T1000 (cell line): ENCODE measurements around the gene BCORL1.

Experiments
- DNase-seq: peaks from one replicate; lab custom pipeline; 2025; ENCODE audit warnings: mixed read lengths; lab: John Stamatoyannopoulos, UW

BCORL1 gene

DNA sequence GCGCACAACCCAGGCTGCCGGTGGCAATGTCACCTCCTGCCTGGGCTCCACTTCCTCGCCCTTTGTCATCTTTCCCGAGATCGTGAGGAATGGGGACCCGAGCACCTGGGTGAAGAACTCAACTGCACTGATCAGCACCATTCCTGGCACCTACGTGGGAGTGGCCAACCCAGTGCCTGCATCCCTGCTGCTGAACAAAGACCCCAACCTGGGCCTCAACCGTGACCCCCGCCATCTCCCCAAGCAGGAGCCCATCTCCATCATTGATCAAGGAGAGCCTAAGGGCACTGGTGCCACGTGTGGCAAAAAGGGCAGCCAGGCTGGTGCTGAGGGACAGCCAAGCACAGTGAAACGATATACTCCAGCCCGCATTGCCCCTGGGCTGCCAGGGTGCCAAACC, 32.3 kb downstream of the BCORL1 start:
- DNase-seq = no peak

DNA sequence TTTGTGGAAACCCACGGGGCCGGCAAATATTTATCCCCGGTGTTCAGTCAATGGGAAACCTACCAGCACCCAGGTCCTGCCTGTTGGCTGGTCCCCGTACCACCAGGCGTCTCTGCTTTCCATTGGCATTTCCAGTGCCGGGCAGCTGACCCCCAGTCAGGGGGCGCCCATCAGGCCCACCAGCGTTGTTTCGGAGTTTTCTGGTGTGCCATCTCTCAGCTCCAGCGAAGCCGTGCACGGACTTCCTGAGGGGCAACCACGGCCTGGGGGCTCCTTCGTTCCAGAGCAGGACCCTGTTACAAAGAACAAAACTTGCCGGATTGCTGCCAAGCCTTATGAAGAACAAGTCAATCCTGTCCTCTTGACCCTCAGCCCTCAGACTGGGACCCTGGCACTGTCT, 32.7 kb downstream of the BCORL1 start:
- DNase-seq = no peak

DNA sequence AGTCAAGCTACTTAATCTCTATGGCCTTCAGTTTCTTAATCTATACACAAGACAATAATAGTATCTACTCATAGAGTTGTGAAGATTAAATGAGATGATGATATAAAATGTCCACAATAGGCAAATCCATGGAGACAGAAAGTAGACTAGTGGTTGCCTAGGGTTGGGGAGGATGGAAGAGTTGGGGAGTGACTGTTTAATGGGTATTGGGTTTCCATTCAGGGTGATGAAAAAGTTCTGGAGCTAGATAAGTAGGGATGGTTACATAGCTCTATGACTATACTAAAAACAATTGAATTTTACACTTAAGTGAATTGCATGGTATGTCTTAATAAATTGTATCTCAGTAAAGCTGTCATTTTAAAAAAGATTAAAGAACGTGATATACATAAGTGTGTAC, 35.7 kb downstream of the BCORL1 start:
- no peak for DNase-seq

DNA sequence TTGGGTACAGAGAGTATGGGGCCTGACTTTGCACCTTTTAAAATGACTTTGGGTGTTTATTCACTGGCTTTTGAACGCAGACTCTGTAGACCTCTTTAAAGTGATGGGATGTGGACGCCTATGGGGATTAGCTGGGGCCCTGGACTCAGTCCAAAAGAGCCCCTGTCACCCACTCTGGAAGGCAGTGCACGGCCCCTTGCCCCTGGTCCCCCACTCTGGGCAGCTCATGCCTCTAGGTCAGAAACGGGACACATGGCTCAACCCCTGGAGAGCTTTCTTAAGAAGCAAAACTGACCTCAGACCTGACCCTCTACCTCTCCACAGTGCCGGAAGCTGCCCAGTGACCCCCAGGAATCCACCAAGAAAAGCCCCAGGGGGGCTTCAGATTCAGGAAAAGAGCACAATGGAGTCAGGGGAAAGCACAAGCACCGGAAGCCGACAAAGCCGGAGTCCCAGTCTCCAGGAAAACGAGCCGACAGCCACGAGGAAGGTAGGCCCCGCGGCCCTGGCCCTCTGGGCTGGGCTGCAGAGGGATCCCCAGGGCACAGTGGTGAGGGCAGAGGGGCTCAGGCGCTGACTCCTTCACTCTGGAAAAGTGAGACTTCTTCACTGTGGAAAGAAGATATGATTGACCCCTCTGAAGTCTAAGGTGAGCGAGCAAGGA, 38.4 kb downstream of the BCORL1 start:
- DNase-seq = no peak

DNA sequence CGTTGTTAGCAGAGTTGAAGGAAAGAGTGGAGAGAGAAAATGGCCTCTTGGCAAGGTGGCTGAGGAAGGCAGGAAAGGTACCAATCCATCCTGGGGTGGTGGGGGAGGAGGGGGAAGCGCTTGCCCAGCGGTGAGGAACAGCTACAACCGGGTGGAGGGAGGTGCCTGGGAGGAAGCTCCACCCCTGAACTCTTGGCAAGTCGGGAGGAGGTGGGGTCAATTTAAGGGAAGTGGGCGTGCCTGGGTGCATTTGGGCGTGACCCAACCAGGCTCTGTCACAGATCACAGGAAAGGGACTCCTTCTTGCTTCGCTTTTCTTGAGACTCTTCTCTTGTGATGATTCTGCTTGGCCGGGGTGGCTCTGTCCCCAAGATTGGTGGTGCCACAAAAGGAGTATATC, 41.7 kb downstream of the BCORL1 start:
- DNase-seq = no peak

DNA sequence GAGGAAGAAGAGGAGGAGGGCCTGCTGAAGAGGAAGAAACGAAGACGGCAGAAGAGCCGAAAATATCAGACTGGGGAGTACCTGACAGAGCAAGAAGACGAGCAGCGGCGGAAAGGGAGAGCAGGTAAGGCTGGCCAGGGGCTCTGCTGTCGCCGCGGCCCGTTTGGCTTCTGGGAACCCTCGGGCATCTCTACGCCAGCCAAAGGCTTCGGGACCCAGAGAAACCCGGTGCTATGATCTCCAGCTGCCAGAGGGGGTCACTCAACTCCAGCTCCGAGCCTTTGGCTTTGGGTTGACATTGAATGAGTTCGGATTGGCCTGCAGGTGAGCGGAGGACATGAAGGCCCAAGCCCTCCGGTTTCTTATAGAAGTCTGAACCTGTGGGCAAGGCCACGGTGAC, 42.8 kb downstream of the BCORL1 start:
- DNase-seq = no peak

DNA sequence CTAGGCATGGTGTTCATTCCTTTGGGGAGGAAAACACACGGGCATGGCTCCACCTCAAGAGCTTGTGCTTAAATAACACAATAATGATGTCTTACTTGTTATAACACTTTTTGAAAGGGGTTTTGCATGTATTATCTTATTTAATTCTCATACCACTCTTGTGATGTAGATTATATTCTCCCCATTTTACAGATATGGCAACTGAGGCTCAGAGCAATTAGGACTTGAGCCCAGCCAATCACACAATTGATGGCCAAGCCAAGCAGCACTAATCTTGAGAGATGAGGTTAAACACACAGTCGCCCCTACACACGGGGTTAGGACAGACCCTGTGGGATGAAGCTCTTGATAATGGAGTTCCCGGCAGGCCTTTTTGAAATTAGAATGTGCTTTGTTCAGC, 45.1 kb downstream of the BCORL1 start:
- no peak for DNase-seq

DNA sequence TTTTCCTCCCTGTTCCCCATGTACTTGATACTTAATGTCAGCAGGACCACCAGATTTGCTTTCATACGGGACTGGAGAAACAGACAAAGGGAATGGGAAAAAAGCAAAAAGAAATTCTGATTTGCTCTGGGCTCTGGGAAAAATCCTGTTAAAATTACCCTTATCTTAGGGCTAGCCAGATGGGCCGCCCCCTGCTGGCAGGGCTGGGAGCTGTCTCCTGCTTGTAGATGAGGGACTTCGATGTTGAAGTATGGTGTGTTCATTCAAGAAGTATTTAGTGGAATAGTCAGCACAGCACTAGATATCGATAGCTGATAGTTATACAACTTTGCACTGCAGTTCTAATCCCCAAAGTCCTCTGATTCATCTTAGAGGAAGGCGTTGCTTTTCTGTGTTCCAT, 45.8 kb downstream of the BCORL1 start:
- DNase-seq = no peak

DNA sequence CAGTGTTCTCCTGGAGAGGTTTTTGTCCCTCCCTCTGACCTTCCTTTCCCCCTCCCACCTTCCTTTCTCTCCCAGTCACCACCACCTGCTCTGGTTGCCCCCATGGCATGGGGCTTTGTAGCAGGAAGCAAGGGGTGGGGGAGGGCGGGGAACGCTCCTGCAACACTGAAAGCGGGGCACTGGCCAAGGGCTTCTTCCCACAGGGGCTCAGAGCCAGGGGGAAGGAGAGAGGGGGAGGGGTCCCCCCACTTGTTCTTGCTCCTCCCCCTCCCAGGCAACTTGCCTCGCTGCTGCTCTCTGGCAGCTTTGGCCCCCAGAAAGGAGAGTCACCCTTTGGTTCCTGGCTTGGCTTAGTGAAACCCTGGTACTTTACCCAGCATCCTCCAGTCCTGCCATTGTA, 48.4 kb downstream of the BCORL1 start:
- DNase-seq = no peak

DNA sequence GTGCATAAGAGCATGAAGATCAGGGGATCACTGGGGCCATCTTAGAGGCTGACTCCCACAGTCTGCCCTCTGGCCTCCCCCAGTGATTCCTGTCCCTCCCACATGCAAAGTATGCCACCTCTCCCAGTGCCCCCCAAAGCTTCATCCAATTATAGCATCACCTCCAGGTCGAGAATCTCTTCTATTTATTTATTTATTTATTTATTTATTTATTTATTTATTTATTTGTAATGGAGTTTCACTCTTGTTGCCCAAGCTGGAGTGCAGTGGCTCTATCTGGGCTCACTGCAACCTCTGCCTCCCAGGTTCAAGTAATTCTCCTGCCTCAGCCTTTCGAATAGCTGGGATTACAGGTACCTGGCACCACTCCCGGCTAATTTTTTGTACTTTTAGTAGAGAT, 50.1 kb downstream of the BCORL1 start:
- no peak for DNase-seq

DNA sequence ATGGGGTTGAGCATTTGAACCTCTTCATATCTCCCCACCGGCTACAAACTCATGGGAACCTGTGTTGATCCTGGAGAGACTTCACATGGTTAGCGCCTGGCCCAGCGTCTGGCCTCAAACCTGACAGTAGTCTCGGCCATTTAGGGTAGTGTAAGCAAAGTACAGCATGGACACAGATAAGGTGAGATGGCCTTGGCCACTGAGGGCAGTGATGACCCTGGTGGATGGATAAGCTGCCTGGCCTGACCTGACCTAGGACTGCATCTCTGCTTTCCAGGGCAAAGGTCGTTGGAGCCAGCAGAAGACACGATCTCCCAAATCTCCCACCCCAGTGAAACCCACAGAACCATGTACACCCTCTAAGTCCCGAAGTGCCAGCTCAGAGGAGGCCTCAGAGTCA, 51.7 kb downstream of the BCORL1 start:
- no peak for DNase-seq

DNA sequence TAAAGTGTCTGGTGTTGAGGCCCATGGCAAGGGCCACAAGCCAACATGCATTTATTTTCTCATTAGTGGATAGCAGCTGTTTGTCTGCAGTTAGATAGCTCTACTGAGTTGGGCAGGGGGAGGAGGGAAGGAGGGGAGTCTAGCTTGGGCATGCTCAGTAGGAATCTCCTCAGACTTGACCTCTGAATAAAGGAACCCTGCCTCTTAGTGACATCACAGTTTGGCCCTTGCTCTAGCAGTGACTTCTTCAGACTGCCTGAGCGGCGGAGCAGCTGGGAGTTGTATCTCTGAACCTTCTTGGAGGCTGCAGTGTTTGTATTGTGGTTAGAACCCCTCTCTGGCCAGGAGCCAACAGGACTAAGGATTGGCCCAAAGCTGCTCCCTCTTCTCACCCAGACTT, 57.4 kb downstream of the BCORL1 start:
- no peak for DNase-seq

DNA sequence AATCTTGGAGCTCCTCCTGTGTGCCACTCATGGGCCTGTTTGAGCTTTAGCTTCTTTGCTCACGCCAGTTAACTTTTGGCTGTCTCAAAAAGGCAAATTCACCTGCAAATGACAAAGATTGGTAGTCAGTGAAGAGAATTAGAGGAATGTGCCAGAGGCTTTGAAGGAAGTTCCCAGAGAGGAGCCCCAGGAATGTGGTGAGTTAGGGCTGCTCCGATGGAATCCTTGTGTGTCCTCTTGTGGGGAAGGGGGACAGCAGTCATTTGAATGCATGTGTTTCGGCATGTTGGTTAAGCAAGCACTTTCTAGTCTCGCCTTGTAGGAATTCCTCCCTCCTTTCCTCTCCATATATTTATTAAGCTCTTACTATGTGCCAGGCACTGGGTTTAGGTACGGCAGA, 65.0 kb downstream of the BCORL1 start:
- no peak for DNase-seq

DNA sequence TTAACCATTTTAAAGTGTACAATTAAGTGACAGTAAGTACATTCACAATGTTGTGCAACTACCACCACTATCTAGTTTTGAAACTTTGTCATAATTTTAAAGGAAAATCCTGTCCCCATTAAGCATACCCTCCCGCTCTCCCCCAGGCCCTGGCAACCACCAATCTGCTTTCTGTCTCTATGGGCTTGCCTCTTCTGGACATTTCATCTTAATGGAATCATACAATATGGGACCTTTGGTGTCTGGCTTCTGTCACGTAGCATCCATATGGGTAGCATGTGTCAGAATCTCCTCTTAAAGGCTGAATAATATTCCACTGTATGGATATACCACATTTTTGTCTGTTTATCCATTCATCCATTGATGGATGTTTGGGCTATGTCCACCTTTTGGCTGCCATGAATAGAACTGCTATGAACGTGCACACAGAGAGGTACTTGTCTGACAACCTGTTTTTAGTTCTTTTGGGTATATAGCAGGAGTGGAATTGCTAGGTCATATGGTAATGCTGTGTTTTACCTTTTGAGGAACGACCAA, 66.3 kb downstream of the BCORL1 start:
- DNase-seq = no peak

DNA sequence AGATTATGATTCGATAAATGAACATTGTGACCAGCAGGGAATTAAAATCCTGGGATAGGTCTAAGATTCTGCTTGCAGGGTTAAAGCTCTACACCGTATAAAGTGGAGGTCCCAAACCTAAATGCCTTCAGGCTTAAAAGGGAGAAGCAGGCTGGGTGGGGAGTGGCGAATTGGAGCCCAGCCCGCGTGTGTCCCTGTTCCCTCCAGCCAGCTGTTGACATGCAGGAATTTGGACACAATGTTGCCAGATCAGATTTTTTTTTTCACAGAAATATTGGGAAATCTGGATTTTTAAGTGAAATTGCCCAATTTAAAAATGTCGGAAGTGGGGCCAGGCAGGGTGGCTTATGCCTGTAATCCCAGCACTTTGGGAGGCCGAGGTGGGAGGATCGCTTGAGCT, 67.4 kb downstream of the BCORL1 start:
- DNase-seq = no peak

DNA sequence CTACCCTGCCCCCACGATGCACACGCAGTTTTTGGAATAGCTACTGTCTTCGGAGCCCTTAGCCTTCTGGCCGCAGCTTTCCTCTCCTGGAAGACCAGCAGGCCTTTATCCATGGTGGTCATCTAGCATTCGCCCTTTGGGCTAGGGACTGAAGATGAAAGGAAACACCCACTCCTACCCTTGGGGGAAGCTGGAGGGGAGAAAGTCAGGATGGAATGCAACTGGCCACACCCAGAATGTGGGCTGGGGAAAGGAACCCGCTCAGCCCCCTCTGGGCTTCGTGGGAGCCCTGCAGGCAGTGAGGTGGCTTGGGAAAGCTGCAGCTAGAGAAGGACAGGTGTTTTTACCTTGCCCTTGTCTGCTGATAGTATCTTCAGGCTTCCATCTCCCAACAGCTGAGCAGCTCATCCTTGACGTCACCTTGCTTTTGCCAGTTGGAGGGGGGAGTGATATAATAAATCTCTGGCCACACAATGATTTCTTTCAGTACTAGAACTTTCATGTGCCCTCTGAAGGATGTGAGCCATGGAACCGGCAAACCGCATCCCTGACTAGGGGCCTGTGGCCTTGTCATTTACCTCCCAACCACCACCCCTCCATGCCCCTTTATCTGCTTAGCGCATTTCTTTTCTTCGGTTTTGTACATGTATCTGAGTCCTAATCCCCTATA, 68.9 kb downstream of the BCORL1 start:
- no peak for DNase-seq

DNA sequence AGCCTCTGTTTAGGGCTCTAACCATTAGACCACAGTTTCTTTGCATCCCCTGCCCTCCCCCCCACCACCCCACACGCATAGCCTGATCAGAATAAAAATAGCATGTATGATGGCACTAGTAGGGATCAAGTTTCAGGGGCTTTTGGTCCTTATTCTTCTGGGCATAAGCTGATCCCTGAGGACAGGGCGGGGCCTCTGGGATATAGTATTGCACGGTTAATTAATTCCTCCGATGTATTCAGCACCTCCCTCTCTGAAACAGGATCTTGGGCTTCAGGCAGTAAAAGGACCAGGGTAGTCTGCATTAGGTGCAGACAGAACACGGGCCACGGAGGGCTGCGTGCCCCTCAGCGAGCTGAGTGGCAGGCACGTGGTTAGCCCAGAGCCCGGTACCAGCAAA, 70.8 kb downstream of the BCORL1 start:
- DNase-seq = no peak

DNA sequence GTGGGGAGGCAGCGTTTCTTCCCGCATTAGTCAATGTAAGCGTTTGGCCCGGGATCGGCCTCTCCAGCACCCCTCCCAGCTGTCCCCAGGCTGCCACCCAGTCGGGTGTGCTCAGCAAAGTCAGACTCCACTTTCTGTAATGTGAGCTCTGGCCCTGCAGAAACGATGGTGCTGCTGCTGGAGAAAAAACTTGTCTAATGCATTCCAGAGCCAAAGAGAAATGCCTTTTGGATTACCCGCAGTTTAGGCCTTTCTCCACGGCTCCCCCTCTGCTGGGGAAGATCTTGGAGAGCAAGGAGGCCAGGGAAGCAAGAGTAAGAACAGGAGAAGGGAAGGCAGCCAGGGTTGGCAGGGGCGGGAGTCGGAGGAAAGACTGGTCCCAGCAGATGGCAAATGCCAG, 72.7 kb downstream of the BCORL1 start:
- no peak for DNase-seq

DNA sequence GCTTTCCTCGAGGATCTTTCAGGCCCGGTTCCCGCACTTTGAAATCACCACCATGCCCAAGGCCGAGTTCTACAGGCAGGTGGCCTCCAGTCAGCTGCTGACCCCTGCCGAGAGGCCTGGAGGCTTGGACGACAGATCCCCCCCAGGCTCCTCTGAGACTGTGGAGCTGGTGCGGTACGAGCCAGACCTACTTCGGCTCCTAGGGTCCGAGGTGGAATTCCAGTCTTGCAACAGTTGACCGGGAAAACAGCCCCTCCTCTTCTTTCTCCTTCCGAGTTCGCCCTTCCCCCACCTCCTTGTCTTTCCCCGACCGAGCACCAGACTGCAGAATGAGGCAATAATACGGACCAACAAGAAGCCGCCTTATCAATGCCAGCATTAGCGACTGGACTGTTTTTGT, 73.5 kb downstream of the BCORL1 start:
- DNase-seq = no peak

DNA sequence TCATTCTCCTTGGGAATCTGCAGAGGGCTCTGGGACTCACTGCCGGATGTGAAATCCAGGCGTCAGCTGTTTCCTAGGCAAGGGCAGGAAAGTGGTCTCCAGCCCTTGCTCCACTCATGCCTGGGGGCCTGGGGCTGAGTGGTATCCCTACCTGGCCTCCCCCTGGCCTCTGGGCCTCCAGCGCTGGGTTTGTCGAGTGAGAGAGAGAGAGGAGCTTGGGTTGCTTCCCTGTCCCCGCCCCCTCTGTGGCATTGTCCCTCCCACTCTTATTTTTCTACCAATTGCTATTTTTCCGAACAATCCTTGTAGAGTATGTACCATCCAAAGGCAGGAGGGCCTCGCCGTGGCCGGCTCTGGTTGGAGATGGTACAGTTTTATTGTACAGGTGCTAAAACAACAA, 74.8 kb downstream of the BCORL1 start:
- DNase-seq = no peak

DNA sequence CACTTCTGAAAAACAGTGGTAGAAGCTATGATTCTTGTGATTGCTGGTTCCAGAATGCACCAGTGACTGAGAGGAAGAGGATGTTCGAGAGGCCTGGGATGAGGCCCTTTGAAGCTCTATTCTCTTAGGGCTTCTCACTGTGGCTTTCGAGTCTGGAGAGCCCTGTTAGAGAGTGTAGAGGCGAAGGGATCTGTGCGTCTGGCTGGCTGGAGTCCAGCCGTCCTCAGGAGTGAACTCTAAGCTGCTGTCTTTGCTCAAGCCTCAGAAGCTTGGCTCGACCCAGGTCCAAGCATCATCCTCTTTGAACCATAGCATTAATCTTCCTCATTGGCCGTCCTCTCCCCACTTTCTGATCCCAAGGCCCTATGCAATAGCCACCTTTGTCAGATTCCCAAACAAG, 76.2 kb downstream of the BCORL1 start:
- DNase-seq = no peak

DNA sequence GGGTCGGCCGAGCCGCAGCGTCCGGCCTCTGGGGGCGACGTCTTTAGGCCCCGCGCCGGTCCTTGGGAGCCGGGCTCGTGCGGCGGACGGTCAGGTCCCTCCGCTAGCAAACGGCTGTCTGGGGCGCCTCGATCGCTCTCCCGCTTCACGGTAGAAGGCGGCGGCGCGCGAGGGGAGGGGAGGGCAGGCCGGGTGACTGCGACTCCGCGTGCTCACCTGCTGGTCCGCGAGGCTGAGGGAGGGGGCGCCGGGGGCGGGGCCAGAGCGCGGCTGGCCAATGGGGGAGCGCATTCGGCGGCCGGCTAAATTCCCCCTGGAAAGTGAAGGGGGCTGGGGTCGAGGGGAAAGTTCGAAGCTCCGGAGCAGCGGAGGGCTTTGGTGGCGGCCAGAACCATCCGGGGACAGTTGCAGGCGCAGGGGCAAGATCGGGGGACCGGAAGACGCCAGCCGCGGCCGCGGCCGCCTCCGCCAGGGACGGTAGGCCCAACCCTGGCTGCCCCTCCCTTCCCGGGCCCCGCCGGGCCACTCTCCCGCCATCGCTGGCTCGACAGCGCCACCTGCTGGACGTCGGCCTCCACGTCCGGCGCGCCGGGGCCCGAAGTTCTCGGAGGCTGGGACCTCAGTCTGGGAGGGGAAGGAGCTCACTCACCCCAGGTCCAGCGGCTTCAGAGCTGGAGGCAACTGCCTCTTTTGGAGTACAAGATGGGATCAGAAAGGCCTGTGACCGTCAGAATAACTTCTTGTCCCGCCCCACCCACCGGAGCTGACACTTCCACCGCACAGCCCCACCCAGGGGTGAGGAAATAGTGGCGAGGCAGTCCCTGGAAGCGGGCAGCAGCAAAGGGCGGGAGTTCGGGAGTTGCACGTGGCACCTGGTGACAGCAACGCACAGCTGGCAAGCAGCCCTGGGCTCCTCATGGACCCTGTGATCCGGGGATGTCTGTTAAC, 78.0 kb downstream of the BCORL1 start:
- peak; percentile 32 for DNase-seq
